Activated CD8-positive, alpha-beta memory T cell treated with anti-CD3 and anti-CD28 coated beads for 48 hours (primary cell): ENCODE measurements around the gene EDIL3.
"Not testable (repeated sequence)": the region's sequence is repeated elsewhere in the genome, so short reads cannot be mapped to it uniquely, and the experiment has no call there.

Source experiments
- DNase-seq, 3 experiments: peaks; one replicate each; pipeline ENCODE4 v3.0.0-alpha.2; 2020; ENCODE audit warnings: low read depth in 2 of 3, low spot score in 2 of 3

The EDIL3 gene

GRCh38 chr5:84301535-84301934, 83.1 kb downstream of the EDIL3 start:
- DNase-seq = no peak

GRCh38 chr5:84299959-84300358, 84.7 kb downstream of the EDIL3 start:
- no peak for DNase-seq

- DNase-seq = no peak
Measured at GRCh38 chr5:84298628-84299027, 86.1 kb downstream of the EDIL3 start.

- DNase-seq = not testable (repeated sequence)
Measured at GRCh38 chr5:84297641-84298040, 87.0 kb downstream of the EDIL3 start.

GRCh38 chr5:84292788-84293653, 91.7 kb downstream of the EDIL3 start:
- no peak for DNase-seq

- DNase-seq = no peak
Measured at GRCh38 chr5:84292000-84292642, 92.6 kb downstream of the EDIL3 start.

GRCh38 chr5:84290673-84291072, 94.0 kb downstream of the EDIL3 start:
- no peak for DNase-seq

- DNase-seq = no peak
Measured at GRCh38 chr5:84290161-84290560, 94.5 kb downstream of the EDIL3 start.

GRCh38 chr5:84287951-84288350, 96.7 kb downstream of the EDIL3 start:
- DNase-seq = no peak

- no peak for DNase-seq
Measured at GRCh38 chr5:84286662-84287061, 98.0 kb downstream of the EDIL3 start.

GRCh38 chr5:84285641-84286637, 98.7 kb downstream of the EDIL3 start:
- DNase-seq = no peak

GRCh38 chr5:84281383-84281782, 103.3 kb downstream of the EDIL3 start:
- DNase-seq = no peak

GRCh38 chr5:84279234-84279633, 105.4 kb downstream of the EDIL3 start:
- no peak for DNase-seq

- no peak for DNase-seq
Measured at GRCh38 chr5:84275609-84276008, 109.1 kb downstream of the EDIL3 start.

GRCh38 chr5:84274585-84275468, 109.9 kb downstream of the EDIL3 start:
- no peak for DNase-seq

GRCh38 chr5:84273517-84273883, 111.2 kb downstream of the EDIL3 start:
- no peak for DNase-seq

- no peak for DNase-seq
Measured at GRCh38 chr5:84272771-84273516, 111.7 kb downstream of the EDIL3 start.

- DNase-seq = no peak
Measured at GRCh38 chr5:84265739-84266550, 118.7 kb downstream of the EDIL3 start.

GRCh38 chr5:84265130-84265529, 119.5 kb downstream of the EDIL3 start:
- no peak for DNase-seq
